Parathyroid adenoma (tissue), 2 donors: Measurements from ENCODE around the gene PLXNA4.

Experiments
- H2AFZ ChIP-seq: fragments of 300-600 bp; sonication (generic); one replicate; pipeline ENCODE4 v1.7.0; 2017; ENCODE audit warnings: antibody characterized with exemption, mild to moderate bottlenecking
- H3K27ac ChIP-seq: fragments of 300-600 bp; sonication (generic); one replicate; pipeline ENCODE4 v1.7.0; 2017
- H3K27me3 ChIP-seq: fragments of 300-600 bp; sonication (generic); one replicate; pipeline ENCODE4 v1.7.0; 2017; ENCODE audit warnings: low read length; ENCODE audit not compliant: control insufficient read depth, insufficient read depth
- H3K36me3 ChIP-seq: fragments of 300-600 bp; sonication (generic); one replicate; pipeline ENCODE4 v1.7.0; 2017; ENCODE audit warnings: low read length; ENCODE audit not compliant: control insufficient read depth, insufficient read depth
- H3K4me1 ChIP-seq: fragments of 300-600 bp; sonication (generic); one replicate; pipeline ENCODE4 v1.7.0; 2017; ENCODE audit warnings: control low read depth
- H3K4me2 ChIP-seq: fragments of 300-600 bp; sonication (generic); one replicate; pipeline ENCODE4 v1.7.0; 2017; ENCODE audit warnings: low read length
- H3K4me3 ChIP-seq: fragments of 300-600 bp; sonication (generic); one replicate; pipeline ENCODE4 v1.7.0; 2017; ENCODE audit warnings: low read depth, low read length
- H3K79me2 ChIP-seq: fragments of 300-600 bp; sonication (generic); one replicate; pipeline ENCODE4 v1.7.0; 2017; ENCODE audit warnings: control low read depth
- H3K9ac ChIP-seq: fragments of 300-600 bp; sonication (generic); one replicate; pipeline ENCODE4 v1.7.0; 2017; ENCODE audit warnings: mild to moderate bottlenecking
- H3K9me3 ChIP-seq: fragments of 300-600 bp; sonication (generic); one replicate; pipeline ENCODE4 v1.7.0; 2017; ENCODE audit warnings: low read length; ENCODE audit not compliant: control insufficient read depth
- TF ChIP-seq, protein P1 (sequence below): fragments of 300-600 bp; sonication (generic); IDR thresholded peaks from one replicate; pipeline ENCODE4 v1.7.0; 2017; ENCODE audit warnings: antibody characterized with exemption, mild to moderate bottlenecking
- donor health status: primary hyperparathyroidism.

Gene PLXNA4

DNA sequence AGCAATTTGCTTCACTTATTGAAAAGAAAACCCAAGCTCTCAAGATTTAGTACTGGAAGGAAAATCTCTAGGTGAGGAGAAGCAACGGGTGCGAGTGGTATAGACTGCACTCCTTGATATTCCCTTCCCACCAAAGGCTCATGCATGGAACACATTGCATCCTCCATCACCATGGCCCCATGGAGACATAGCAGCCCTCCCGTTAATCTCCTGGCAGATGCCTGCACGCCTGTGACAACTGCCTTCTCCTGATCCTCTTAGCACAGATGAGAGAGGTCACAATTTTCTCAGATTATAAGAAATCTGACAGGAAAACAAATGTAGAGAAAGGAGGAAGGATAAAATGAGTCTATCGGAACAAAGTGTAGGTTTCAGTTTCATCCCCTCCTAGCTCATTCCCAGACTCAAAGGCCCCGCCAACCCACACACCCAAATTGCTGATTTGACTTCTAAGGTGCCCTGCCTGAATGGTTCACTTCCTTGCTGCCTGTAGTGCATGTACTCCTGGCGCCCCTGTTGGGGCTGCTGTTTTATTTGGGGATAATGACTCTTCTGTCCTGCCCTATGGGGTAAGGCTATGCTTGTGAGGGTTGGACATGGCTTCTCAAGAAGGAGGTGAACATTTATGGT lies 50.0 kb downstream of the PLXNA4 start:
- Histone ChIP-seq H3K9me3 (no peaks in the 10 kb centered on the region), H3K4me1 (peaks cover 18% of the 10 kb centered on the region), H3K4me3 (no peak overlapping the region), H3K9ac (no peak overlapping the region), H3K79me2 (no peaks in the 10 kb centered on the region), H3K36me3 (no peaks in the 10 kb centered on the region), H2AFZ (no peak overlapping the region), H3K4me2 (no peak overlapping the region), H3K27me3 (no peaks in the 10 kb centered on the region), H3K27ac (no peak overlapping the region)
- TF ChIP-seq, protein P1, sequence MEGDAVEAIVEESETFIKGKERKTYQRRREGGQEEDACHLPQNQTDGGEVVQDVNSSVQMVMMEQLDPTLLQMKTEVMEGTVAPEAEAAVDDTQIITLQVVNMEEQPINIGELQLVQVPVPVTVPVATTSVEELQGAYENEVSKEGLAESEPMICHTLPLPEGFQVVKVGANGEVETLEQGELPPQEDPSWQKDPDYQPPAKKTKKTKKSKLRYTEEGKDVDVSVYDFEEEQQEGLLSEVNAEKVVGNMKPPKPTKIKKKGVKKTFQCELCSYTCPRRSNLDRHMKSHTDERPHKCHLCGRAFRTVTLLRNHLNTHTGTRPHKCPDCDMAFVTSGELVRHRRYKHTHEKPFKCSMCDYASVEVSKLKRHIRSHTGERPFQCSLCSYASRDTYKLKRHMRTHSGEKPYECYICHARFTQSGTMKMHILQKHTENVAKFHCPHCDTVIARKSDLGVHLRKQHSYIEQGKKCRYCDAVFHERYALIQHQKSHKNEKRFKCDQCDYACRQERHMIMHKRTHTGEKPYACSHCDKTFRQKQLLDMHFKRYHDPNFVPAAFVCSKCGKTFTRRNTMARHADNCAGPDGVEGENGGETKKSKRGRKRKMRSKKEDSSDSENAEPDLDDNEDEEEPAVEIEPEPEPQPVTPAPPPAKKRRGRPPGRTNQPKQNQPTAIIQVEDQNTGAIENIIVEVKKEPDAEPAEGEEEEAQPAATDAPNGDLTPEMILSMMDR = no peak

DNA sequence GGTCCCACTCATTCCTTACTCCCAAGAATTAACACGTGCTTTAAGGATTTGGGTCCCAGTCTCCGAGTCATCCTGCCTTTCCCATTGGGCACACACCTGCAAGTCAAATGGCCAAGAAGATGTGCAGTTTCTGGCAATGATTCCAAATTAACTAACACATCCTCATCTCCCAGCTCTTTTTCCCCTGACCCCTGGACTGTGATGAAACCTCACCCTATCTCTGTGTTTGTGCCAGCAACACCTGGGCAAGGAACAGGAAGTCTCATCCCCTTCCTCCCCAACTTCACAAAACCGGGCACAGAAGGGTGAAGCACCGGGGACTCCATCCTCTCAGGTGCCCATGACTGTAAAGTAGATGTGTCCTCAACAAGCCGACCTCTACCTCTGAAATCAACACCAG lies 54.8 kb downstream of the PLXNA4 start:
- Histone ChIP-seq H2AFZ (peak overlapping the region; percentile 72), H3K4me2 (no peak overlapping the region), H3K27ac (peak overlapping the region; percentile 55), H3K36me3 (no peaks in the 10 kb centered on the region), H3K4me1 (peaks cover 39% of the 10 kb centered on the region), H3K9ac (no peak overlapping the region), H3K27me3 (no peaks in the 10 kb centered on the region), H3K9me3 (no peaks in the 10 kb centered on the region), H3K79me2 (no peaks in the 10 kb centered on the region), H3K4me3 (no peak overlapping the region)
- TF ChIP-seq, protein P1 = no peak

- TF ChIP-seq, protein P1 = no peak
- H3K9ac ChIP-seq = no peak overlapping the region
- H2AFZ ChIP-seq = peak overlapping the region; percentile 48
- peak overlapping the region; percentile 55 for H3K27ac ChIP-seq
- no peaks in the 10 kb centered on the region for H3K36me3 ChIP-seq
- H3K4me2 ChIP-seq = no peak overlapping the region
- no peaks in the 10 kb centered on the region for H3K79me2 ChIP-seq
- H3K4me1 ChIP-seq = peaks cover 39% of the 10 kb centered on the region
- no peak overlapping the region for H3K4me3 ChIP-seq
- H3K27me3 ChIP-seq = no peaks in the 10 kb centered on the region
- no peaks in the 10 kb centered on the region for H3K9me3 ChIP-seq
These were observed 55.5 kb downstream of the PLXNA4 start for GRCh38 chr7:132520591-132521280.

GRCh38 chr7:132519936-132520335 lies 56.3 kb downstream of the PLXNA4 start:
- H3K4me1 ChIP-seq = peaks cover 39% of the 10 kb centered on the region
- H3K4me2 ChIP-seq = no peak overlapping the region
- peak overlapping the region; percentile 0 for H2AFZ ChIP-seq
- H3K36me3 ChIP-seq = no peaks in the 10 kb centered on the region
- no peaks in the 10 kb centered on the region for H3K9me3 ChIP-seq
- no peaks in the 10 kb centered on the region for H3K79me2 ChIP-seq
- TF ChIP-seq, protein P1 = no peak
- H3K9ac ChIP-seq = no peak overlapping the region
- no peak overlapping the region for H3K4me3 ChIP-seq
- H3K27me3 ChIP-seq = no peaks in the 10 kb centered on the region
- peak overlapping the region; percentile 55 for H3K27ac ChIP-seq

DNA sequence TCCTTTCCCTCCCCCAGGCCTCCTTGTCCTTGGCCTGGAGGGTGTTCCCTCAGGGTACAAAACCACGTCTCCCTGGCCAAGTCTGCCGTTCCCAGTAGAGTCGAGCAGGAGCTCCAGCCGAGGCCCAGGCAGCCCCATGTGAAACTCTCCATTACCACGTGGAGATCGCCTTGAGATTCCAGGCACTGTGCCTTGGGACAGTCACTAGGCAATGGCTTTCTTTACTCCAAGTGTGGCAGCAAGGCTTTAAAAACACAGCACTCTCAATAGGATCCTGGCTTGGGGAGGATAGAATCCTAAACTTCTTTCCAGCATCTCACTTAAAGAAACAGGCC lies 57.5 kb downstream of the PLXNA4 start:
- H3K4me2 ChIP-seq = no peak overlapping the region
- H3K9me3 ChIP-seq = no peaks in the 10 kb centered on the region
- H3K4me1 ChIP-seq = peaks cover 39% of the 10 kb centered on the region
- no peak overlapping the region for H3K4me3 ChIP-seq
- no peaks in the 10 kb centered on the region for H3K27me3 ChIP-seq
- H2AFZ ChIP-seq = peak overlapping the region; percentile 20
- no peaks in the 10 kb centered on the region for H3K79me2 ChIP-seq
- TF ChIP-seq, protein P1 = no peak
- H3K9ac ChIP-seq = no peak overlapping the region
- no peak overlapping the region for H3K27ac ChIP-seq
- H3K36me3 ChIP-seq = no peaks in the 10 kb centered on the region
